ENCODE measurements around the gene PJVK.

Gene PJVK

GRCh38 chr2:178479758-178480226 is 28.6 kb downstream of the PJVK start:
- Histone ChIP-seq H3K4me1 (ENCODE audit: control insufficient read depth, insufficient read depth, low read depth, low read length) (peaks cover 6% of the 10 kb centered on the region), H3K18ac (ENCODE audit: low read depth in 1 of 2, low read length in 2 of 2) (peak overlapping the region in 1 of 2 experiments; percentile 22), H3K9ac (ENCODE audit: low read length) (peak overlapping the region; percentile 100), H3K27me3 (ENCODE audit: control insufficient read depth in 1 of 2, insufficient read depth in 1 of 2, low read length in 2 of 2) (no peaks in the 10 kb centered on the region), H4K91ac (ENCODE audit: low read length) (no peak overlapping the region), H2BK15ac (ENCODE audit: low read depth, poor library complexity, severe bottlenecking) (no peak overlapping the region), H3K27ac (ENCODE audit: low read length, poor library complexity, severe bottlenecking) (peak overlapping the region; percentile 48), H3K4me2 (ENCODE audit: low read length, poor library complexity, severe bottlenecking) (peak overlapping the region; percentile 85), H2AFZ (ENCODE audit: low read depth, low read length) (no peak overlapping the region), H2AK5ac (ENCODE audit: low read length, severe bottlenecking) (peak overlapping the region; percentile 29), H3K4ac (ENCODE audit: low read depth in 1 of 2, low read length in 2 of 2) (no peak overlapping the region), H3K4me3 (ENCODE audit: insufficient read depth in 1 of 2, low read depth in 1 of 2, low read length in 2 of 2) (peak overlapping the region; percentile 83 to 98), H3K14ac (ENCODE audit: low read length in 2 of 2) (no peak overlapping the region), H2BK5ac (ENCODE audit: low read depth, low read length, poor library complexity, severe bottlenecking) (no peak overlapping the region), H3K36me3 (ENCODE audit: control insufficient read depth in 1 of 2, insufficient read depth in 2 of 2, low read depth in 1 of 2, low read length in 2 of 2) (no peaks in the 10 kb centered on the region), H2BK120ac (ENCODE audit: low read depth, low read length) (no peak overlapping the region), H4K8ac (ENCODE audit: low read length) (peak overlapping the region; percentile 46), H3K9me3 (ENCODE audit: control insufficient read depth, low read length) (no peaks in the 10 kb centered on the region), H3K79me1 (replicated peaks; ENCODE audit: low read length, poor library complexity, severe bottlenecking) (peaks cover 8% of the 10 kb centered on the region), H2BK12ac (ENCODE audit: low read length in 2 of 2) (no peak overlapping the region), H3K23ac (ENCODE audit: low read length in 2 of 2) (no peak overlapping the region)
- no peak for DNase-seq
- WGBS: 36% methylated on average over 19 of the region's 19 CpGs

- Histone ChIP-seq H3K4me2 (ENCODE audit: low read length, poor library complexity, severe bottlenecking) (peak within 1 kb of the TSS; percentile 85), H3K9me3 (ENCODE audit: control insufficient read depth, low read length) (no peaks in the 10 kb centered on the region), H3K27ac (ENCODE audit: low read length, poor library complexity, severe bottlenecking) (peak within 1 kb of the TSS; percentile 48), H2AK5ac (ENCODE audit: low read length, severe bottlenecking) (peak within 1 kb of the TSS; percentile 29), H3K14ac (ENCODE audit: low read length in 2 of 2) (peak within 1 kb of the TSS in 1 of 2 experiments; percentile 59), H2BK12ac (ENCODE audit: low read length in 2 of 2) (peak within 1 kb of the TSS in 1 of 2 experiments; percentile 54), H2BK15ac (ENCODE audit: low read depth, poor library complexity, severe bottlenecking) (peak within 1 kb of the TSS; percentile 41), H3K79me1 (replicated peaks; ENCODE audit: low read length, poor library complexity, severe bottlenecking) (peaks cover 9% of the 10 kb centered on the region), H3K23ac (ENCODE audit: low read length in 2 of 2) (peak within 1 kb of the TSS in 1 of 2 experiments; percentile 72), H3K9ac (ENCODE audit: low read length) (peak within 1 kb of the TSS; percentile 100), H3K4me3 (ENCODE audit: insufficient read depth in 1 of 2, low read depth in 1 of 2, low read length in 2 of 2) (peak within 1 kb of the TSS; percentile 83 to 98), H3K4me1 (ENCODE audit: control insufficient read depth, insufficient read depth, low read depth, low read length) (peaks cover 6% of the 10 kb centered on the region), H4K8ac (ENCODE audit: low read length) (peak within 1 kb of the TSS; percentile 46), H3K27me3 (ENCODE audit: control insufficient read depth in 1 of 2, insufficient read depth in 1 of 2, low read length in 2 of 2) (no peaks in the 10 kb centered on the region), H4K91ac (ENCODE audit: low read length) (no peak within 1 kb of the TSS), H2BK5ac (ENCODE audit: low read depth, low read length, poor library complexity, severe bottlenecking) (no peak within 1 kb of the TSS), H2BK120ac (ENCODE audit: low read depth, low read length) (no peak within 1 kb of the TSS), H3K36me3 (ENCODE audit: control insufficient read depth in 1 of 2, insufficient read depth in 2 of 2, low read depth in 1 of 2, low read length in 2 of 2) (no peaks in the 10 kb centered on the region), H3K4ac (ENCODE audit: low read depth in 1 of 2, low read length in 2 of 2) (peak within 1 kb of the TSS; percentile 40 to 73), H3K18ac (ENCODE audit: low read depth in 1 of 2, low read length in 2 of 2) (peak within 1 kb of the TSS in 1 of 2 experiments; percentile 82), H2AFZ (ENCODE audit: low read depth, low read length) (peak within 1 kb of the TSS; percentile 76)
- peak; percentile 97 for DNase-seq
- WGBS: under 1% methylated on average over 60 of the region's 92 CpGs
Observed at GRCh38 chr2:178480227-178481181, 29.3 kb downstream of the PJVK start, which contains the start of gene PLEKHA3. Gene PLEKHA3, plus strand, starts transcription at chr2:178480457. Its CDS starts 413 bp downstream, at chr2:178480870.

GRCh38 chr2:178482437-178482836 is 31.3 kb downstream of the PJVK start:
- Histone ChIP-seq H3K36me3 (ENCODE audit: control insufficient read depth in 1 of 2, insufficient read depth in 2 of 2, low read depth in 1 of 2, low read length in 2 of 2) (peaks cover 0 to 16% of the 10 kb centered on the region in 2 experiments), H3K4ac (ENCODE audit: low read depth in 1 of 2, low read length in 2 of 2) (no peak overlapping the region), H2BK120ac (ENCODE audit: low read depth, low read length) (no peak overlapping the region), H4K91ac (ENCODE audit: low read length) (no peak overlapping the region), H3K18ac (ENCODE audit: low read depth in 1 of 2, low read length in 2 of 2) (no peak overlapping the region), H2BK15ac (ENCODE audit: low read depth, poor library complexity, severe bottlenecking) (no peak overlapping the region), H3K27ac (ENCODE audit: low read length, poor library complexity, severe bottlenecking) (no peak overlapping the region), H3K23ac (ENCODE audit: low read length in 2 of 2) (no peak overlapping the region), H2BK12ac (ENCODE audit: low read length in 2 of 2) (no peak overlapping the region), H3K4me2 (ENCODE audit: low read length, poor library complexity, severe bottlenecking) (no peak overlapping the region), H3K14ac (ENCODE audit: low read length in 2 of 2) (no peak overlapping the region), H3K4me3 (ENCODE audit: insufficient read depth in 1 of 2, low read depth in 1 of 2, low read length in 2 of 2) (peak overlapping the region in 1 of 2 experiments; percentile 95), H3K9me3 (ENCODE audit: control insufficient read depth, low read length) (no peaks in the 10 kb centered on the region), H2AK5ac (ENCODE audit: low read length, severe bottlenecking) (no peak overlapping the region), H2AFZ (ENCODE audit: low read depth, low read length) (no peak overlapping the region), H4K8ac (ENCODE audit: low read length) (no peak overlapping the region), H3K79me1 (replicated peaks; ENCODE audit: low read length, poor library complexity, severe bottlenecking) (peaks cover 16% of the 10 kb centered on the region), H2BK5ac (ENCODE audit: low read depth, low read length, poor library complexity, severe bottlenecking) (no peak overlapping the region), H3K27me3 (ENCODE audit: control insufficient read depth in 1 of 2, insufficient read depth in 1 of 2, low read length in 2 of 2) (no peaks in the 10 kb centered on the region), H3K9ac (ENCODE audit: low read length) (peak overlapping the region; percentile 100), H3K4me1 (ENCODE audit: control insufficient read depth, insufficient read depth, low read depth, low read length) (peaks cover 6% of the 10 kb centered on the region)
- WGBS: 94% methylated on average over 4 of the region's 4 CpGs
- peak; percentile 23 for DNase-seq
